Activated B cell treated with CpG ODN at 0.5 μM for 24 hours (primary cell): Measurements from ENCODE around the gene SLC38A7. TPM values are rescaled to one million over a fixed set of nuclear protein-coding genes. Genes with fewer than 3 reads are reported as not detected.

Source experiments
- ATAC-seq: fragments of 200-7000 bp; cut with Tn5 transposase; one replicate; pipeline ENCODE4 v1.10.0; 2021; ENCODE audit warnings: low read depth, mild to moderate bottlenecking, moderate library complexity
- CTCF ChIA-PET: fragments of 350-600 bp; sonication (Branson Sonifier 250); formaldehyde crosslinking; loops from one replicate; lab custom pipeline; 2021; ENCODE audit warnings: antibody characterized with exemption; lab: Charles Lee
- POLR2A ChIA-PET: fragments of 350-600 bp; sonication (Branson Sonifier 250); formaldehyde crosslinking; loops from one replicate; lab custom pipeline; 2021; ENCODE audit warnings: antibody characterized with exemption; lab: Charles Lee
- DNase-seq: peaks from one replicate; pipeline ENCODE4 v3.0.0; 2022
- H3K27ac Mint-ChIP-seq: one replicate; pipeline ENCODE4 v1.8.0; 2020; ENCODE audit warnings: mixed read lengths
- H3K27me3 Mint-ChIP-seq: one replicate; pipeline ENCODE4 v1.8.0; 2021; ENCODE audit warnings: mixed read lengths
- H3K36me3 Mint-ChIP-seq: one replicate; pipeline ENCODE4 v1.8.0; 2021; ENCODE audit warnings: low read depth, mixed read lengths
- H3K4me1 Mint-ChIP-seq: one replicate; pipeline ENCODE4 v1.8.0; 2021; ENCODE audit warnings: mixed read lengths
- H3K4me3 Mint-ChIP-seq: one replicate; pipeline ENCODE4 v1.8.0; 2020; ENCODE audit warnings: mild to moderate bottlenecking, mixed read lengths
- H3K9me3 Mint-ChIP-seq: one replicate; pipeline ENCODE4 v1.8.0; 2020; ENCODE audit warnings: mixed read lengths
- CTCF ChIP-seq: fragments of 200-600 bp; IDR thresholded peaks from one replicate; pipeline ENCODE4 v1.8.0; 2022; ENCODE audit warnings: antibody characterized with exemption, mild to moderate bottlenecking
- intact Hi-C: fragments of 100-400 bp; cut with micrococcal nuclease; formaldehyde crosslinking; loops from one replicate; pipeline ENCODE4 v1.15.1; 2024
- total RNA-seq: library from RNA; stranded (reverse); gene quantifications from 2 replicates; pipeline ENCODE4 v1.2.3, GENCODE V29; 2022

SLC38A7 gene
- total RNA-seq, 1 donor from 2014 or later: 18.8 TPM

GRCh38 chr16:58647107-58647506 is 37.5 kb downstream of the SLC38A7 start:
- Mint-ChIP-seq H3K9me3 (no peaks in the 10 kb centered on the region), H3K27ac (no peak overlapping the region), H3K4me1 (peaks cover 5% of the 10 kb centered on the region), H3K27me3 (no peaks in the 10 kb centered on the region), H3K36me3 (no peaks in the 10 kb centered on the region), H3K4me3 (no peak overlapping the region)
- ChIA-PET POLR2A (no interaction called here), CTCF (no interaction called here)
- no peak for ATAC-seq
- no peak for TF ChIP-seq CTCF
- no peak for DNase-seq
- intact Hi-C loops: no loop called here

- POLR2A ChIA-PET: no interaction called here
- CTCF ChIA-PET: no interaction called here
- intact Hi-C loops: no loop called here
- H3K9me3 Mint-ChIP-seq: no peaks in the 10 kb centered on the region
- ATAC-seq (no peak), DNase-seq (no peak)
- no peak overlapping the region for H3K27ac Mint-ChIP-seq
- H3K4me1 Mint-ChIP-seq: no peaks in the 10 kb centered on the region
- no peak overlapping the region for H3K4me3 Mint-ChIP-seq
- H3K36me3 Mint-ChIP-seq: no peaks in the 10 kb centered on the region
- H3K27me3 Mint-ChIP-seq: no peaks in the 10 kb centered on the region
- no peak for TF ChIP-seq CTCF
Observed at GRCh38 chr16:58644765-58645487, 39.6 kb downstream of the SLC38A7 start.

GRCh38 chr16:58644108-58644507 is 40.5 kb downstream of the SLC38A7 start:
- H3K36me3 Mint-ChIP-seq: no peaks in the 10 kb centered on the region
- ATAC-seq (no peak), DNase-seq (no peak)
- no peak overlapping the region for H3K4me3 Mint-ChIP-seq
- TF ChIP-seq CTCF: no peak
- H3K4me1 Mint-ChIP-seq: no peaks in the 10 kb centered on the region
- intact Hi-C loops: no loop called here
- POLR2A ChIA-PET: no interaction called here
- no peaks in the 10 kb centered on the region for H3K9me3 Mint-ChIP-seq
- CTCF ChIA-PET: no interaction called here
- H3K27me3 Mint-ChIP-seq: no peaks in the 10 kb centered on the region
- H3K27ac Mint-ChIP-seq: no peak overlapping the region

- Mint-ChIP-seq H3K27ac (no peak overlapping the region), H3K27me3 (no peaks in the 10 kb centered on the region), H3K4me3 (no peak overlapping the region), H3K4me1 (no peaks in the 10 kb centered on the region), H3K9me3 (no peaks in the 10 kb centered on the region), H3K36me3 (no peaks in the 10 kb centered on the region)
- ChIA-PET POLR2A (no interaction called here), CTCF (no interaction called here)
- intact Hi-C loops: no loop called here
- TF ChIP-seq CTCF: no peak
- ATAC-seq: no peak
- no peak for DNase-seq
Observed at GRCh38 chr16:58640949-58641348, 43.6 kb downstream of the SLC38A7 start.

- no peak for TF ChIP-seq CTCF
- H3K27ac Mint-ChIP-seq: no peak overlapping the region
- POLR2A ChIA-PET: no interaction called here
- no peaks in the 10 kb centered on the region for H3K4me1 Mint-ChIP-seq
- DNase-seq: no peak
- H3K4me3 Mint-ChIP-seq: no peak overlapping the region
- CTCF ChIA-PET: no interaction called here
- no peaks in the 10 kb centered on the region for H3K9me3 Mint-ChIP-seq
- no peaks in the 10 kb centered on the region for H3K36me3 Mint-ChIP-seq
- ATAC-seq: no peak
- intact Hi-C loops: loop anchor here (10.0 kb wide), 1 partner anchor 635 kb away; the partner anchor contains the start of genes USB1 and ZNF319
- no peaks in the 10 kb centered on the region for H3K27me3 Mint-ChIP-seq
Observed at GRCh38 chr16:58639836-58640235, 44.7 kb downstream of the SLC38A7 start.
